GM12872 (cell line): Measurements from ENCODE around the gene ZFP64.

ENCODE experiments used
- CTCF ChIP-seq: IDR thresholded peaks from 3 replicates; pipeline ENCODE4 v1.5.1; 2011; ENCODE audit warnings: low read depth, mild to moderate bottlenecking, low read length, moderate library complexity; ENCODE audit not compliant: insufficient read depth

ZFP64 gene

GRCh38 chr20:52191132-52191915 lies at the start of gene ZFP64:
Gene ZFP64 (minus strand): TSS chr20:52191779. CDS start chr20:52191636, 143 bp downstream.
- peak; percentile 74 for TF ChIP-seq CTCF

DNA sequence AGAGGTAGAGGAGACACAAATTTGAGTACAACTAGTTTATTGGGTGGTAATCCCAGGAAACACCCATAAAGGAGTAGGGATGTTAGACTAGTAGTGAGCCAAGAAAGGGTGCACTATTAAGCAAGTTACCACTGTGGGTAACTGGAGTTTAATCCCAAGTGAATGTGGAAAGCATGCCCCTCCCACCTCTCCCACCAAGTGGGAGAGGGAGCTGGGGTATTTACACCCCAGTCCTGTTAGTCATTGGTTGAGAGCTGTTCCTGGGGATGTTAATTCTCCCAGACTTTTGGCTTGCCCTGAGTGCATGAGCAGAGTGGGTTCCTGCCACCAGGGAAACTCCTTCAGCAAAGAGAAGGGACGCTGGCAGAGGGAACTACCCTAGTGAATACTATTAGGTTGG lies 49.2 kb upstream of the ZFP64 start:
- no peak for TF ChIP-seq CTCF

- no peak for TF ChIP-seq CTCF
Observed at GRCh38 chr20:52239102-52239501, 47.5 kb upstream of the ZFP64 start.

DNA sequence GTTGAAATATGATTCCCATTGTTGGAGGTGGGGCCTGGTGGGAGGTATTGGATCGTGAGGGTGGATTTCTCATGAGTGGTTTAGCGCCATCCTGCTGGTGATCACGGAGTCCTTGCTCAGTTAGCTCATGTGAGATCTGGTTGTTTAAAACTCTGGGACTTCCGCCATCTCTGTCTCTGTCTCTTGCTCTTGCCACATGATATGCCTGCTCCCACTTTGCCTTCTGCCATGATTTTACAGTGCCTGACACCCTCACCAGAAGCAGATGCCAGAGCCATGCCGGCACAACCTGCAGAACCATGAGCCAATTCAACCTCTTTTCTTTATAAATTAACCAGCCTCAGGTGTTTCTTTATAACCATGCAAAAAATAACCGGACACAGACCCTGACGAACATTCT lies 44.7 kb upstream of the ZFP64 start:
- TF ChIP-seq CTCF, result no peak

DNA sequence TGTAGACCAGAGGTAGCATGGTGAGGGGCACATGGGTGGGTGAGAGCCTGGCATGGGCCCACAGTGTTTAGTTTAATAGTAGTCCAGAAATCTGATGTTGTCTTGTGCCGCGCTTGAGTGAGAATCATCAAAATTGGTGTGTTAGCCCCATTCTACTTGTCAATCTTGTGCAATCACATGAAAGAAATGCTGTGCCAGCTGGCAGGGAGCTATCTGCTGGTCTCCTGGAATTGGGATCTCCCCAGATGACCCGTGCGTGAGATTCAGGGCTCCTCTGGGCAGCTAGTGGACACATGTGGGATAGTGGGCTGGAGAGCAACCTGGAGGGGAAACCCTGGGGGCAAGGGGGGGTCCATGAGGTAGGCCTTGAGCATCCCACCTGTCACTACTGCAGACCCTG lies 43.5 kb upstream of the ZFP64 start:
- TF ChIP-seq CTCF, result no peak

DNA sequence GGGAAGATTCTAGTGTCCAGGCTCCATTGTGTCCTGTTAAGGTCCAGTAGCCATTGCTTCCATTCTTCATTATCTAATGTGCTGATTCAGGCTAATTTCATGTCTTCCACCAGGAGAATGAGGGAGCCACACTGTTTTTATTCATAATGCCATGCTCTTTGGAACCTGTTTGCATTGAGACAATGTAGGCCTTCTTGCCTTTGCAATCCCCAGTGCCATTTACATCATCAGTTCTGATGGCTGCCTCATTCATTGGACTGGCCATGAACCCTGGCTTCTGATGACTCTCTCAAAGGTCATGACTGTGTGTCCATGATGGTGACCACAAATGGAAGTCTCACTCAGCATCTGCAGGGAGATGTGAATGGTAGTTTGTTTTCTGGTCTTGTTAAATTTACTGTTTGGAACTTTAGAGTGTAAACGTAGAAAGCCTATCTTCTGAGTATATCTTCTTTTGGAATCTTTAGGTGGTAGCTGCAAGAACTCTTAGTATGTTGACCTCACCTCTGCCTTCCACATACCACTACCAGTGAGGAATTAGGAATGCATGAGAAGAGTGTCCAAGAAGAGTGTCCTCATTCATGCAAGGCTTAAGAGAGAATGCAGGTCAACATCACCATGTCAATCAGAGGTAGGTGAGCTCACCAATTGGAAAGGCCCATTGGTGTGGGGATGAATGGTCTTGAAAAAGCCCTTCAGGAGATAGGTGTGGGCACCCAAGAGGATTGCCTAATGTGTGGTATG lies 42.9 kb upstream of the ZFP64 start:
- no peak for TF ChIP-seq CTCF

DNA sequence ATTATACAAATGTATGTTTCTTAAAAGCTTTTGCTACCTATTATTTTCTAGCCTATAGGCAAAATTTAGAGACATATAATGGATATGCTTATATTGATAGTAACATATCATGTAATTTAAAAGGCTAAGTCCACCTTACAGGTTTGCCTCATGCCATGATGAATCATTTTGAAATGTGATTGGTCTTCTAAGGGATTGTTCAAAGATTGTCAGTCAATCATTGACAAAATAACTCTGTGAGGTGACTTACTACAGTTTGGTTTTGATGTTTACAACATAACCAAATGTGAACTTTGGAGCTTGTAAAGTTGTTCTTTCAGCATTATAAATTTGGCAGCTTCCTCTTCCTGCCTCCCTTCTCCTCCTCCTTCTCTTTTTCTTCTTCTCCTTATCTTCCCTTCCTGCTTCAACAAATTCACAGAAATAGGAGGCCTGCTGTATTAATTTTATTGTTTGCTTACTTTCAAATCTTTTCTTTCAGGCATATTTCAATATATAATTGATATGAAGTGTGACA lies 39.7 kb upstream of the ZFP64 start:
- TF ChIP-seq CTCF, result no peak
